CD4-positive, alpha-beta T cell treated with Interleukin-6 at 100 ng/mL for 8 hours (primary cell): ENCODE measurements around the gene UXS1.

Experiments
- DNase-seq: peaks from one replicate; pipeline ENCODE4 v3.0.0-alpha.2; 2020; ENCODE audit warnings: mixed read lengths, low spot score

UXS1 gene

GRCh38 chr2:106189325-106189724 is 4.8 kb downstream of the UXS1 start:
- no peak for DNase-seq

DNA sequence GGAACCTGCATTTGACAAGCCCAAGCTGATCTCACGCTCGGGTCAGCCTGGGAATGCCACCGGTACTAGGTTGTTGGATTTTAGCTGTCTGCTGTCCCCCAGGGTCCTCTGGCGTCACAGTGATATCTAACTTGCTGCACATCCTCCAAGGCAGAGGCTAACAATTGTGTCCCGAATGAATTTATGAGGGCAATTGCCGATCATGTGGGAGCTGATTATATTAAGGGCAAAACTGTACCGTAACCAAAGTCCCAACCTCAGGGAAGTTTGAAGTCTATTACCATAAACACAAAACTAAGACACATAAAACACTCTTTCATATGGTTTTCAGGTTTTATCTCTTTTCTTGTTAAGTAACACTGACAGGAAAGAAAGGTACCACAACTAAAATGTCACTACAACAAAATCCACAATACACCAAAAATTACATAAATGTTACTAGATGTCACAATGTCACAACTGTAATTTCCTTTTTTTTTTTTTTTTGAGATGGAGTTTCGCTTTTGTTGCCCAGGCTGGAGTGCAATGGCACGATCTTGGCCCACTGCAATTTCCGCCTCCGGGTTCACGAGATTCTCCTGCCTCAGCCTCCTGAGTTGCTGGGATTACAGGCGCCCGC is 6.7 kb downstream of the UXS1 start:
- no peak for DNase-seq

- no peak for DNase-seq
These were observed 8.5 kb downstream of the UXS1 start for GRCh38 chr2:106185475-106186184.

DNA sequence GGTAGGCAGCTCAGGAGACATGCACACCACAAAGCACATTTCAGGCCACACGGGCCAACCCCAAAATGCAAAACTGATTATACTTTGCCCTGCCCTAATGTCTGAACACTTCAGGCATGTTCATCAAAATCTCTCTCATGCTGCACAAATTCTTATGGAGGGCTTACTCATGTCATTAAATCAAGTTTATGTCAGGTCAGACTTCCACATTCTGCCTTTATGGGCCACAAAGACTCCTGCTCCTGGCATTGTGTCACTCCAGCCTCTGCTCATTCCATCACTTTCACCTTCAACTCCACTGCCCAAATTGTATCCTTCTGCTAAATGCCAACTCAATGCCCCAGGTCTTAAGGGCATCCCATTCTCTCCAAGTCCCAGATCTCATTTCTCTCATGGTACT is 9.2 kb downstream of the UXS1 start:
- no peak for DNase-seq

GRCh38 chr2:106184394-106184793 is 9.7 kb downstream of the UXS1 start:
- no peak for DNase-seq

DNA sequence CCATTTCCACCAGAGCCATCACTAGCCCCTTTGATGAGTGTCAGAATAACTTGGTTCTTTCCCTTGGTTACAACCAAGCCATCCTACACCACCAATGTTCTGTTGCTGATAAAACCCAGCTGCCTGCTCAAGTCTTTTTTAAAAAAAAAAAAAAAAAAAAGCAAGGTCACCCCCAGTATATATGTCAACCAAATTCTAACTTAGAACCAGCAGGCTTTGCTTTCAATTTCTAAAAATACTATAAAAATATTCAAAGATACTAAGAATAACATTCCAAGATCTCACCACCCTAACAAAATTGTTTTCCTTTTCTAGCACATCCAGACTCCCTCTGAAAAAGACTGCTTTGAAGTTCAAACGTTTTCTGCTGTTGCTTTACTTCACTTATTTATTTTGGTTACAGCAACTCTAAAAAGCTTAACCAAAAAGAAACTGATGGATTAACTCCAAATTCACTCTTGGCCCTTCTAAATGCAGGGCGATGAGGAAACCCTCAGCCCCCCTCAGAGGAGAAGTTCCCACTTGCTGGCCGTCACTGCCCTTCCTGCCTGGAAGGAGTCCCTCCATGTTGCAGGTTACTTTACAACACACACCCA is 10.9 kb downstream of the UXS1 start:
- no peak for DNase-seq

DNA sequence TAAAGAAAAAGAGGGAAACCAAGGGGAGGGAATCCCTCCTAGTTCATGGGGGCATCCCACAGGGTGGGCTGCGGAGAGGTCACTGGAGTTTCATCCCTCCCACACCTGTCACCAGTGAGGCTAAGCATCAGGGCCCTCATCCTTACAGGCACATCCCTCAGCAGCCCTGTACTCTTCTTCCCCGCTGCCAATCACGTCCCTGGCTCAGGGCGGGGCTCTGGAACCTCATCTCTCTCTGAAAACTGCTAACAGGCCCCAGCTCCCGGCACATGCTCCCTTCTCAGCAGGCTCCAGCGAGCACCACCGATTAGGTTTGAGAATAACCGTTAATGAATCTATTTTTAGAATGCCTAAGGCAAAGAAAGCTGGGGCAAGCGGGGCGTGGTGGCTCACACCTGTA is 13.0 kb downstream of the UXS1 start:
- no peak for DNase-seq

GRCh38 chr2:106180602-106181001 is 13.5 kb downstream of the UXS1 start:
- no peak for DNase-seq

GRCh38 chr2:106178716-106179115 is 15.4 kb downstream of the UXS1 start:
- DNase-seq: no peak

- no peak for DNase-seq
These were observed 16.5 kb downstream of the UXS1 start for GRCh38 chr2:106177581-106177980.

DNA sequence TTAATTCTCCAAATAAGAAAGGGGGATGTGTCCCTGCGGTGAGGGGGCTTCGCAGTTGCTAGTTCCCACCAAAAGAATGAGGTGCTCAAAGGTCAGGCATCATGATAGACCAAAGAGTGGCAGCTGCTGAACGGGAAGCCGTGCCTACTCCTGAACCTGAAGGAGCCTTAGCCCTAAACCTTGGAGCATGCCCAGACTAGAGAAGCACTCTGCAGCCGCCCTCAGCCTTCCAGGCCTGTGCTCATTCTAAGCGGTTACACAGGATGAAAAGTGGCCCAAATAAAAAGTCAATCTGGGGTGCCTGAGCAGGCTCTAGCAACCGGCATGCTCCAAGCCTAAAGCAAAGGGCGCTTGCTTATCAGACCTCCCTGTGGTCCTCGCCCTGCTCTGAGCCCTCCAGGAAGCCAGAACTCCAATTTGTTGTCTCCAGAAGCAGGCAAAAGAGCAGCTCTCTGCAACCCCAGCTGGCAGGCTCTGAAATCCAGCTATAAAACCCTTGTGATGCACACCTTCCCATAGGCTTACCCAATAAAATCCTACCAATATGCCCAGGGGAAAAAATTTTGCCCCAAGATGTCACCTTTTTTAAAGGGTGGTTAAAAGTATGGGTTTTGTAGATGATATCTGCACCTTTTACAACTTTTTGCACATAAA is 17.5 kb downstream of the UXS1 start:
- DNase-seq: no peak

DNA sequence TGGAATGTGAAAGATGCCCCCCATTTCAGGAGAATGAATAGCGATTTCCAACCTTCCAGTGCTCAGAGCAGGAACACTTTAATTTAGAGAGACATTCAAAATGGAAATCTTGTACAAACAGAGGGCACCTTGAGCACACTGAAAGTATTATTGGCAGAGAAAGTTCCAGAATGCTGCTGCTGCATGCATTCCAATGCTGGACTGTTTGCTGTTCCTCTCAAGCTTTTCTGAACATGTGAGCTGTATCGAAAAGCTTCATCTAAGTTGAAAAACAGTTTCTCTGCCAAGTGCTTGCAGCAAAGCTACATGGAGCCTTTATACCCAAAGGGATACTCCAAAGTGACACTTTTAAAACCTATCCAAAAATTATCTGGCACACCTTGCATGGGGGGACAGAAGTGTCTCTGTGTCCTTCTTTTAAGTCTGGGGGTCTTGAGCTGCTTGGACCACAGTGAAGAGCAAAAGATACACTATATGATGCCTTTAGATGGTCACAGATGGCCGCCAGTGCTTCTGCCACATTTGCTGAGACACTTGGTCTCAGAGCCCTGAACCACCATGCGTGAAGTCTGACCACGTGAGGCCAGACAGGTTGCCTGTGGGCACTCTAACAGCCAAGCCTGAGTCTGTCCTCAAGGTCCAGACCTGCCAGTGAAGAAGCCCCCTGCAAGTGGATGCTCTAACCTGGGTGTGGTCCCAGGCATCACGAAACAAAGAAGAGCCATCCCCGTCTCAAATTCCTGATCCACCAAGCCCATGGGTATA is 18.8 kb downstream of the UXS1 start:
- no peak for DNase-seq

DNA sequence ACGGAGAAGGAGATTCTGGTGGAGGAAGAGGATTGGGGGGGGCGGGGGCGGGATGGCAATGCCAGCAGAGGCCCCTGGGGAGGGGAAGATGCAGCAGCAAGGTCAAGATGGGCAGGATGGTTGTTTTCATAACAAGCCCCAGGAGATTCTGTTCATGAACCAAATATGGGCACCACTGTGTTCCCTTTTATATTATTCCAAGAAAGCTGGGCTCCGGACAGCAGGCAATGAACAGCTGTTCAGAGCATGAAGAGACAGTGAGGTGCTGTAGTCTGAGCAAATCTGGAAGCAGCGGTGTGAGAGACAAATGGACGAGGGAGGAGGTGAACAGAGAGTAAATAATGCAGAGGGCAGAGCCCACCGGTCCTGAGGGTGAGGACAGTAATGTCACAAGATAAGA is 20.0 kb downstream of the UXS1 start:
- no peak for DNase-seq

- no peak for DNase-seq
These were observed 21.5 kb downstream of the UXS1 start for GRCh38 chr2:106172649-106173048.

- DNase-seq: no peak
These were observed 25.4 kb downstream of the UXS1 start for GRCh38 chr2:106168657-106169056.

- DNase-seq: no peak
These were observed 27.0 kb downstream of the UXS1 start for GRCh38 chr2:106167067-106167466.

GRCh38 chr2:106165561-106165960 is 28.5 kb downstream of the UXS1 start:
- DNase-seq: no peak

DNA sequence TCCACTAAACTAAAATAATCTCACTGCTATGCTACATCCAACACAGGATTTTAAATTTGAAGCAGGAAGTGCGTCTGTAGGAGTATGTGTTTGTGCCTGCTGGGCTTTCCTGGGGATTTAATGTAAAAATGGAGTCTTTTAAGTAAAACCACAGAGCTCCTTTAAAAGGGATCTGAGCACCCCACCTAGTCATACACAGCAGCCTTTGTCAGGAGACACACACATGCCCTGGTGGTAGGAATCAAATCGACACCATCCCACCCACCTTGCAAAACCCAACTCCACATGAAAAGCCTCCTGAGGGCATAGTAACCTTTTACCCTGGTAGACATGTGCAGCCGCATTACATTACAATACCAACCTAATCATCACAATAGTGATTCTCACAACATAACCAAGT is 29.1 kb downstream of the UXS1 start:
- DNase-seq: no peak

- DNase-seq: no peak
These were observed 30.1 kb downstream of the UXS1 start for GRCh38 chr2:106163948-106164545.

DNA sequence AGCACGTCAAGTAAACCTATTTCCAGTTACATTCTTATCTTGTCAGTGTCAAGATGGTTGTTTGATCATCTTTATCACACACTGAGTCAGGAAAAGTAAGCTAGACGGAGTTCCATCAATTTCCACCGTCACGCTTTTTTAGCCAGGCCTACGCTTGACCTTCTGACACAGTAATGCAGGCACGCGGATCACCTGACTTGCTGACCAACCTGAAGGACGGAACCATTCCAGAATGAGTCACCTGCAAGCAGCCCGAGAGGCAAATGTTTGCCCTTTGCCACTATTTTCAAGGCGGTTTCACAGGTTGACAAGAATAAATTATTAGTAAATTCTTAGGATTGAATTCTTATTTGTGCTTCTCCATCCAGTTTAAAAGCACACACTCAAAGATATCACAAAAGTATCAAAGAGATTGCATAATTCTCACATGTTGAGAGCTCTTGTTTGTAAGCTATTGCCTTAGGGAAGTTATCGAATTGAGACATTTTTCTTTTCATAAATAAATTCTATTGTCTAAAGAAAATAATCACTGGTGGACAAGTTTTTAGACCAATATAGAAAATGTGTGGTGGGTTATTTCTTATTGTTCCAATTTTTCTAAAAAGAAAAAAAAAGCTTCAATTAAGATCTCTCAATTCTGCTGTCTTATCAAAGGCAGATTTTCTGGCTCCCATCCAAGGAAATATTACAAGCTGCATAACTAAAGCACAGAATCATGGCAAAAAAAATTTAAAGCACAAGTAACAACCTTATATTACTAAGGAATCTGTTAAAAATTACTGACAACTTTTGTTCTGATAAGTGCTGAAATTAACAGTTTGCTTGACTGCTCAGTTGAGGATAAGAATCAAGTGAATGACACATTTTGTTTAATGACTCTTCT is 31.9 kb downstream of the UXS1 start:
- no peak for DNase-seq

DNA sequence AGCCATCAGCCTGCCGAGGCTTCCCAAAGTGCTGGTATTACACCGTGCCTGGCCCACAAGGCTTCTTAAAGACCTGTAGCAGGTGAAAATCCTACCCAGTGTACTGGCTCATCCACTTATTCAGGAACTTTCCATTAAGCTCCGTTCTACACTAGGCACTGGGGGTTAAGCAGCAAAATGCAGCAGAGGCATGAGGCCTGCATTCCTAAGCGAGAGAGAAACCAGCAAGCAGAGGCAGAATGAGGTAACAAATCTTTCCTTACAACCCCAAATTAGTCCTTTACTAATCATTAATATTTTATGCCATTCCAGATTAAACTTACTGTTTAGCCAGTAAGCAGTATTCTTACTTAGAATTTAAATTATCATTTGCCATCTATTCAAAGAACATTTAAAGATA is 32.8 kb downstream of the UXS1 start:
- DNase-seq: no peak
